Stimulated activated naive CD4-positive, alpha-beta T cell (primary cell): ENCODE results near the gene DPYD.

Source experiments
- DNase-seq, 6 experiments: peaks; one replicate each; lab custom pipeline; 2025; lab: John Stamatoyannopoulos, UW

DPYD gene

GRCh38 chr1:97091679-97092078 is 829.2 kb downstream of the DPYD start:
- no peak for DNase-seq

- DNase-seq, result no peak
Observed at GRCh38 chr1:97091263-97091662, 829.6 kb downstream of the DPYD start.

GRCh38 chr1:97090725-97091124 is 830.1 kb downstream of the DPYD start:
- no peak for DNase-seq

- no peak for DNase-seq
Observed at GRCh38 chr1:97089173-97089572, 831.7 kb downstream of the DPYD start.

GRCh38 chr1:97088391-97088790 is 832.4 kb downstream of the DPYD start:
- no peak for DNase-seq

- DNase-seq, result no peak
Observed at GRCh38 chr1:97084546-97084945, 836.3 kb downstream of the DPYD start.

GRCh38 chr1:97082160-97082848 is 838.5 kb downstream of the DPYD start:
- DNase-seq, result no peak

GRCh38 chr1:97078872-97079271 is 842.0 kb downstream of the DPYD start:
- no peak for DNase-seq

GRCh38 chr1:97077221-97077620 is 843.6 kb downstream of the DPYD start:
- DNase-seq, result no peak

GRCh38 chr1:97074771-97075170 is 846.1 kb downstream of the DPYD start:
- DNase-seq, result no peak

- DNase-seq, result no peak
Observed at GRCh38 chr1:97073936-97074335, 846.9 kb downstream of the DPYD start.

- DNase-seq, result no peak
Observed at GRCh38 chr1:97073169-97073568, 847.7 kb downstream of the DPYD start.

- DNase-seq, result no peak
Observed at GRCh38 chr1:97071173-97071572, 849.7 kb downstream of the DPYD start.

GRCh38 chr1:97070376-97070775 is 850.5 kb downstream of the DPYD start:
- DNase-seq, result no peak

- no peak for DNase-seq
Observed at GRCh38 chr1:97069312-97069711, 851.5 kb downstream of the DPYD start.

- no peak for DNase-seq
Observed at GRCh38 chr1:97066860-97067259, 854.0 kb downstream of the DPYD start.

- no peak for DNase-seq
Observed at GRCh38 chr1:97063532-97063931, 857.3 kb downstream of the DPYD start.

- DNase-seq, result no peak
Observed at GRCh38 chr1:97061604-97062003, 859.2 kb downstream of the DPYD start.

- DNase-seq, result no peak
Observed at GRCh38 chr1:97056386-97056785, 864.4 kb downstream of the DPYD start.

- no peak for DNase-seq
Observed at GRCh38 chr1:97053268-97053667, 867.6 kb downstream of the DPYD start.

- DNase-seq, result no peak
Observed at GRCh38 chr1:97051823-97052222, 869.0 kb downstream of the DPYD start.

GRCh38 chr1:97050506-97050905 is 870.3 kb downstream of the DPYD start:
- no peak for DNase-seq

GRCh38 chr1:97047421-97047793 is 873.4 kb downstream of the DPYD start:
- DNase-seq, result no peak

GRCh38 chr1:97046765-97047420 is 873.9 kb downstream of the DPYD start:
- no peak for DNase-seq
